ENCODE measurements around the gene UTY. TPM values are rescaled to one million over a fixed set of nuclear protein-coding genes. Genes with fewer than 3 reads are reported as not detected.
"Not testable (repeated sequence)": the region's sequence is repeated elsewhere in the genome, so short reads cannot be mapped to it uniquely, and the experiment has no call there.

Gene UTY
- total RNA-seq, 1 experiment from 2014 or later, result 13.2 TPM

DNA sequence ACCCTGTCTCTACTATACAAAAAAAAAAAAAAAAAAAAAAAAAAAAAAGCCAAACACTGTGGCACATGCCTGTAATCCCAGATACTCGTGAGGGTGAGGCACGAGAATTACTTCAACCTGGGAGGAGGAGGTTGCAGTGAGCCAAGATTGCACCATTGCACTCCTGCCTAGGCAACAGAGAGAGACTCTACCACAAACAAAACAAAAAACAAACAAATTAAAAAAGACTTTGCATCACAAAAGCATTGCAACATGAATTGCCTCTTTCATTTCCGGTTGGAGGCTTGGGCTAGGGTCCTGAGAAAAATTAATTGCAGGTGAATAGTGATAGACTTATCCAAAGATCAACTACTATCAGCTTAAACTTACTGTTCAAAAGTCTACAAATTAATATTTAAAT is 180.4 kb downstream of the UTY start:
- DNase-seq (ENCODE audit: low spot score), result no peak

DNA sequence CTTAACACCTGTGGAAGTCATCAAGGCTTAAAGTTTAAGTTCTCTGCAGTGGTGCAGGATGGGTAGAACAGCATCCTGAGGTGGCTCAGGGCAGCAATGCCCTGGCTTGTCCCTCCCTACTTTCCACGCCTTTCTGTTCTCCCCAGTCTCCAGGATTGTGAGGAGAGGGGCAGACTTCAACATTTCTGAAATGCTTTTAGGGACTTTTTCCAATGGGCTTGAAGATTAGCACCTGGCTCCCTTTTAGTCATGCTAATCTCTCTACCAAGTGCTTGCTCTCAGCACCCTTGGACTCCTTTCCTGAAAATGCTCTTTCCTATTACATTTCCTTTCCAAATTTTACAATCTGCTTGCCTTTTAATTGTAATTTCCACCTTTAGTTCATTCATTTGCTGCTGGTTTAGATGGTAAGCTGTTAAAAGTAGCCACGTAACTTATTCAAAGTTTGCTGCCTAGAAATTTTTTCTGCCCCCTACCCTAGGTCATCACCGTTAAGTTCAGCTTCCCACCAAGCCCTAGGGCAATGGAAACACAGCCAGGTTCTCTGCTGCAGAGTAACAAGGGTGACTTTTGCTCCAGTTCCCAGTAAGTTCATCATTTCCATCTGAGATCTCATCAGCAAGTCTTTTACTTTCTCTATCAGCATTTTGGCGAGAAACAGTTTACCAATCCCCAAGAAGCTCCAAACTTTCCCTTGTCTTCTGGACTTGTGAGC is 183.5 kb downstream of the UTY start:
- DNase-seq (ENCODE audit: low spot score), result no peak

DNA sequence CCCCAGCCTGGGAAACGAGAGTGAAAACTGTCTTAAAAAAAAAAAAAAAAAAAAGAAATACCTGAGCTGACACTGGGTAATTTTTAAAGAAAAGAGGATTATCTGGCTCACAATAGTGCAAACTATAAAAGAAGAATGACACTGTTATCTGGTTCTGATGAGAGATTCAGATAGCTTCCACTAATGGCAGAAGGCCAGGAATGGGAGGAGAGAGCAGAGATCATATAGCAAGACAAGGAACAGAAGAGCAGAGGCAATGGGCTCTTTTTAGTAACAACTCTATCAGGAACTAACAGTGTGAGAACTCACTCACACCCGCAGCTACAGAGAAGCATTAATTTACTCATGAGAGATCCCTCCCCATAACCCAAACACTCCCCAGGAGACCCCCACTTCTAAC is 184.8 kb downstream of the UTY start:
- DNase-seq (ENCODE audit: low spot score), result no peak

GRCh38 chrY:13291199-13291598 is 188.6 kb downstream of the UTY start:
- no peak for DNase-seq (ENCODE audit: low spot score)

GRCh38 chrY:13282151-13283054 is 197.4 kb downstream of the UTY start:
- not testable (repeated sequence) for DNase-seq (ENCODE audit: low spot score)

DNA sequence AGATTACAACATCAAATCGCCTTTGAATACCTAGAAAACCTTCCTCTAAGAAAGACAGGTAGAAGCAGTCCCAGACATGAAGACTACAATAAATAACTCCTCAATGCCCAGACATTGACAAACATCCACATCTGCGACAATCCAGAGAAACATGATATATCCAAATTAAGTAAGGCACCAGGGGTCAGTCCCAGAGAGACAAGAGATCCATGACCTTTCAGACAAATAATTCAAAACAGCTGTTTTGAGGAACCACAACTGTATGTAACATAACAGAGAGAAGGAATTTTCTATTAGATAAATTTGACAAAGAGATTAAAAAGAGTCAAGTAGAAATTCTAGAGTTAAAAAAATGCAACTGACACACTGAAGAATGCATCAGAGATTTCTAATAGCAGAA is 200.3 kb downstream of the UTY start:
- DNase-seq (ENCODE audit: low spot score), result no peak

- DNase-seq (ENCODE audit: low spot score), result no peak
These were observed 208.1 kb downstream of the UTY start for GRCh38 chrY:13271706-13272105.

- not testable (repeated sequence) for DNase-seq (ENCODE audit: low spot score)
These were observed 225.8 kb downstream of the UTY start for GRCh38 chrY:13253941-13254440.

GRCh38 chrY:13250421-13250820 is 229.4 kb downstream of the UTY start:
- DNase-seq (ENCODE audit: low spot score), result no peak

DNA sequence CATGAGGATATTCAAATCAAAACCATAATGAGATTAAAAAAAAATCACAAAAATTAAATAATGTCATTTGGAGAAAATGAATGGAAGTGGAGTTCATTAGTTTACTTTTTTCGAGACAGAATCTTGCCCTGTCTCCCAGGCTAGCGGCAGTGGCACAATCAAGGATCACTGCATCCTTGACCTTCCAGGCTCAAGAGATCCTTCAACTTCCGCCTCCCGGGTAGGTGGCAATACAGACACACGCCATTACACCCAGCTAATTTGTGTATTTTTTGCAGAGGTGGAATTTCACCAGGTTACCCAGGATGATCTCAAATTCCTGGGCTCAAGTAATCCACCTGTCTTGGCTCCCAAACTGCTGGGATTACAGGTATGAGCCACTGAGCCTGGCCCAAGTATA is 236.1 kb downstream of the UTY start:
- no peak for DNase-seq (ENCODE audit: low spot score)

DNA sequence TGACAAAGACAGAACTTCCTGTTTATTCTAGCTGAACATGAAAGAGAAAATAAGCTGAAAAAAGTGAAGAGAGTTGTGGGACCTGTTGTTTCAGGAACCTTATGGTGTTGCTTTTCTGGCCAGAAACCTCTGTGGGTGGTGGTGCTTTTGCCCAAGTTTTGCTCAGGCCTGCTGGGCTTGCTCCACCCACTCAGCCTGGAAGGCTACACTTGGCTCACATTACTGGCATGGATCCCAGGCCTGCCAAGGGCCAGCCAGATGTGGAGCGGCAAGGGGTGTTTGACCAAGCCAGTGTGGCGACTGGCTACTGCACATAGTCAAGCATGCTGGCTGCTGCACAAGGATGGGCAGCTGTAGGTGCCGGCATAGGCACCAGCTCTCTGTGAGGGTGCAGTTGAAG is 245.9 kb downstream of the UTY start:
- DNase-seq (ENCODE audit: low spot score), result no peak

- DNase-seq (ENCODE audit: low spot score), result no peak
These were observed 246.7 kb downstream of the UTY start for GRCh38 chrY:13233118-13233517.

DNA sequence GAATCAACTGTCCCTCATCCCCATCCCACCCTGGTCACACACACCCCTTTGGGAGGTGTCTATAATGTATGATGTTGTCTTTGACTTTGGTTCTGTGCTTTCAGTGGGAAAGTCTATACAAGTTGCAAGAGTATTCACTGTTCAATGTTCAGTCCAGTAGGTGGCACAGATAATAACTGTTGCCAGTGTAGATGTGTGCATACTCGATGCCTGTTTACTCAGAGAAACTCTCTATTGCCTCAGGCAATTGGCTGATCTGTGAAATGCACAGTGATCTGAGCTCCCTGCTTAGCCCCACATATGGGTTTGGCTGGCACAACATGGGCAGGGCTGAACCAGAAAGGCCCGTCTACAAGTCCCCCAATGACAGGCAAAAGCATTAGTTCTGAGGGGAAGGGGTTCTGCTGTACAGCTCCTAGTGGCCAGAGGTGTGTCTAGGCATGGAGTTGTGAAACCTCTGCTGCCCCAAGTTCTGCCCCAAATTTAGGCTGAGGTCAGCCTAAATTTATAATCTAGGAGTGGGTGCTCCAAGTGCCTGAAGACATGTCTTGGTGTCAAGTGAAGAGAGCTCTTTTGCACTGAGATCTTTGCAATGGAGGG is 252.4 kb downstream of the UTY start:
- no peak for DNase-seq (ENCODE audit: low spot score)

DNA sequence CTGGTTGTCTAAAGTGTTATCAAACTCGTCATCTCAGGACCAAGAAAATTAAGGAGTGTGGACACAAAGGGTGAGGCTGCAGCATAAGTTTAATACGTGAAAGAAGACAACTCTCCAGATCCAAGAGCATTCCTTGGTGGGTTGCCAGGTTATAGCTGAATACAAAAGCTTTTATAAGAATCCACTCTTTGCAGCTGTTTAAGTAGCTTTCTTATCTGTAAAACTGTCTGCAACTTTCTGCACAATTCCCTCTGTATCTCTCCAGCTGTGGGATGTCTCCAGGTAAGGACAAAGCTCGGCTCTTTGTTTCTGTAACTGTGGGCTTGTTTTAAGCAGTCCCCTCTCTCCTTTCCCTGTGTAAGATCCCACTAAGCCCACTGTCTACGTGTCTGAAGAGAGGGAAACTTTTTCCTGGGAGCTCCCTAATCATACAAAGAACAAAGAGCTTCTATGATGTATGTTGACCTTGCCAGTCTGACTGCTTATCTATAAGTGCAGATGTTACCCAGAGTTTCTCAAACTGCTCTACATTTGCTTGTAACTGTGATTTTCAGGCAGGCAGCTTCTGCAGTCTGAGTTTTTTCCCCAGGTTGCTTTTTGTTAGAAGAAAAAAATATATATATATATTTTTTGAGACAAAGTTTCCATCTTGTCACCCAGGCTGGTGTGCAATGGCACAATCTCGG is 268.7 kb downstream of the UTY start:
- no peak for DNase-seq (ENCODE audit: low spot score)

DNA sequence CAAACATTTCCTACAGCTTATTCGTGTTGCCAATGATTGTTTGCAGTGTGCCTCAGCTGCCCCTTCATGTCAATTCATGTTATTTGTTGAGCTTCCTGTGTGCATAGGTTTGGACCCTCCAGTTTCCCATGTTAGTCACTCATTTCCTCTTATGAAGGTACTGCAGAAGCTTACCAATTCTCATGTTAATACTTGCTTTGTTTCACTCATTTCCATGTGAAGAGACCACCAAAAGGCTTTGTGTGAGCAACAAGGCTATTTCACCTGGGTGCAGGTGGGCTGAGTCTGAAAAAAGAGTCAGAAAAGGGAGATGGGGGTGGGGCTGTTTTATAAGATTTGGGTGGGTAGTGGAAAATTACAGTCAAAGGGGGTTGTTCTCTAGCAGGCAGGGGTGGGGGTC is 274.6 kb downstream of the UTY start:
- DNase-seq (ENCODE audit: low spot score), result no peak

Other genes starting within 250 kb of the UTY start
- 0.67 and 3.5 TPM in 2 replicates for gene TMSB4Y, start 223.9 kb upstream of the UTY start, total RNA-seq (2014; rRNA removed; shearing (Covaris generic))